DMS153 treated with DMSO at 0.1 percent for 48 hours (cell line): ENCODE data around the gene NPTN.
"Not testable (repeated sequence)": the region's sequence is repeated elsewhere in the genome, so short reads cannot be mapped to it uniquely, and the experiment has no call there.

Experiments used
- DNase-seq: peaks from one replicate; lab custom pipeline; 2025; ENCODE audit not compliant: unreplicated experiment; lab: John Stamatoyannopoulos, UW

Gene NPTN

DNA sequence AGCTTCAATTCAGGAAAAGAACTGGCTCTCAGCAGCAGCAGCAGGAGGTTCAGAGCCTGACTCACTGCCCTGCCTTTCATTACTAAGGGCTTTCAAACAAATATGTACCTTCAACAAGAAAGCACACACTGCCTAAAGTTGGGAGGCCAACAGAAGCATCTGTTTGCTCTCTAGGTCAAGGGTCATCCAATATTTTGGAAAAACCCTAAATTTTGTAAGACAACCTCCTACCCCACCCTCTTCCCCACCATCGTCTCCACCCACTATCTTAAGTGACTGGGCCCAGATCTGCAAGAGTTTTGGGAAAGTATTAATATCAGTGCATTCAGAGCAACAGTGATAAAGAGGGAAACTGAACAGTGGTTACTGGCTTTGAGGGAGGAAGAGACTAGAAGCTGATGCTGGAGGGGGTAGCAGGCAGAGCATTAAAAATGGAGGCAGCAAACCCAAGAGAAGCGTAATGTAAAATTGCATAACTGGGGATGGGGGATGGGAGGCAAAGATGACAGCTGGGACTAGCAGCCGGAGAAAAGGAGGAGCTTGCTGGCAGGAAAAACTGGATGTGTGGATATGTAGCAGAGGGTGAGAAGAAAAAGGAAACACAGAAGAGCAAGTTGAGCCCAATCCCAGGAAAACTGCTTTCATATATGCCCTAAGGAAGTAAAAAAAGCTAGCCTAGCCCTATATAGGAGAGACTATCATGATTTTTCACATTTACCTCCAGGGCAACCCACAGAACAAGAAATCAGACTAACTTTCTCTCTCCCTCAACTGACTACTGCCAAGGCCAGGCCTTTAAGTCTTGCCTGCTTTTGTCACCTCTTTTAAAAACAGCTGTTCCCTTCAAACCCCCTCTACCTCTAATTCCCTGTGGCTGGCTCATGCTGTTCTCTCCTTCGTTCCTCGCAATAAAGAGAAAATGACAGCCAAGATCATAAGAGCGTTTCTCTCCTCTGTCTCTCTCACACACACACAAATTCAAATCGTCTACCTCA, 31.4 kb downstream of the NPTN start:
- DNase-seq: no peak

DNA sequence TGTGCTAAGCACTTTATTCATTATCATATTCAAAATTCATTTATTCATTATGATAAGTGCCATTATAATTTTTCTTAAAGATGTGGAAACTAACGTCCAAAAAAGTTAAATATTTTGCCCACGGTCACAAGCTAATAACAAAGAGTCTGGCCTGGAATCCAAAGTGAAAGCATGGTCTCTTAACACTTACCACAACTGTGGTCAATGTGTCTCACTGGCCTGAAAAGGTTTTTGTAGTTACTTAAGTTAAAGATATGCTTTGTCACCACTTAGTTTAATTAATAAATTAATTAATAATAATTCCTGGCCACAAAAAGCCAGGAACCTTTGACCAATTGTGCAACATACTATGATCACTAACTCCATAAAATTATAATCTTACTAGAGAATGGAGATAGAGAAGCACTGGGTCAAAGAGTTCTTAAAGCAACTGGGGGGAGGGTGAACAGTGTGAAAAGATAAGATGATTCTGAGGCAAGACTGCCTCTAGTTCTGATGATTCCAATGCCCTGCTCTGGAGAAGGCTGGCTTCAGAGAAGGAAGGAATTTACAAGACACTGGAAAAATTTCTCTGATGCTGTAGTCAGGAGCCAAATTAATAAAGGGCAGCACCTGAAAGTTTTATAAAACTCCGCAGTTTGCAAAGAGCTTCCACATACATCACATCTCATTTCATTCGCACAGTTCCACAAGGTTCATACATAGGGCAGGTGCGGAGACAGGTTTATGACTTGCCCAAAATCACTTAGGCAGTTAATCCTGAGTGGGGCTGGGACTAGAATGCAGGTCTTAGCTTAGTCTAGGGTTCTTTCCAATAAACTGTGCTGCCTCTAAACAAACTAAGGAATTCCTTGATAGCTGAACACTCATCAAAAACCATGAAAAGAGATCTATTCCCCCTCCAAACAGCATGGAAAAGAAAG, 32.5 kb downstream of the NPTN start:
- DNase-seq: no peak

- no peak for DNase-seq
Measured at GRCh38 chr15:73599934-73600333, 33.3 kb downstream of the NPTN start.

GRCh38 chr15:73598530-73599160, 34.5 kb downstream of the NPTN start:
- no peak for DNase-seq

DNA sequence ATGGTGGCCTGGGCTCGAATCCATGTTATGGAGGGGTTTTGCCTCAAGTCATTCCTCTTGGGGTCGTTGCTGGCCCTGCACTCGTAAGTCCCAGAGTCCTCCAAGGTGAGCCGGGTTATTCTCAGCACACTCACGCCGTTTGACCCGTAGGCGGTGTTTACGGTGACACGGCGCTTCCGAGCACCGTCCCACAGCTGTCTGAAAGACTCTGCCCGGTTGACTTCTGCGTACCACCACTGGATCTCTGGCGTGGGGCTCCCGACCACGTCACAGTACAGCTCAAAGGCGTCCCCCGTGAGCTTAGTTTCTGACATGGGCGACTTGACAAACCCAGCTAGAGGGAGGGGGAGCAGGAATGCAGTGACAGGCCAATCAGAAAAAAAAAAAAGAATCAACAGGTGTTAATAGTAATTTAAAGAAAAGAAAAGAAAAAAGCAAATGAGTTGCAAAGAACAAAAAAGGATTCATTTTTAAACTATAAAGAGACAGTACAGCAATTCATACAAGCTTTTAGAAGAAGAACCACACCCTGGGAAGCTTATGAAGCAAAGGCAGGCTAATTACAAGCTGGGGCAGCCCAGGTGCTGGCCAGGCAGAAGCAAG, 36.1 kb downstream of the NPTN start:
- DNase-seq: no peak

GRCh38 chr15:73596174-73596573, 37.0 kb downstream of the NPTN start:
- no peak for DNase-seq

- DNase-seq: no peak
Measured at GRCh38 chr15:73594109-73594508, 39.1 kb downstream of the NPTN start.

GRCh38 chr15:73593304-73594074, 39.7 kb downstream of the NPTN start:
- DNase-seq: no peak

- DNase-seq: no peak
Measured at GRCh38 chr15:73590263-73590662, 42.9 kb downstream of the NPTN start.

- no peak for DNase-seq
Measured at GRCh38 chr15:73589766-73590165, 43.4 kb downstream of the NPTN start.

GRCh38 chr15:73585871-73586654, 47.1 kb downstream of the NPTN start:
- no peak for DNase-seq

- DNase-seq: no peak
Measured at GRCh38 chr15:73584699-73585420, 48.3 kb downstream of the NPTN start.

DNA sequence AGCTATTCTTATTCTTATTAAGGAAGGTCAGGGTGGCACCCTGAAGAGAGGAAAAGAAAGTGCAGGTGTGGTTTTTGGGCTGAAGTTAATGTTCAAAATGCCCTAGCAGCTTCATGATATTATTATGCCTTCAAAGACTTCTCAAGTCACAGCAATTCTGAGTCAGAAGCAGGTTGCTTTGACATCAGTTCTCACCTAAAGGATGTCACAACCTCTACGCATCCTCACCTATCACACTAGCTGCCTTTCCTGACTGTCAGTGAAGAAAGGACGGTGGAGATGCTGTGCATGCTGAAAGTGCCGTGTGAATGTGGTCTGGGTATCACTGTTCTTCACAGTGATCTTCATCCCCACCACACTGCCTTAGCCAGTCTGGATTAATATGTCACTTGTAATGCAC, 49.6 kb downstream of the NPTN start:
- no peak for DNase-seq

DNA sequence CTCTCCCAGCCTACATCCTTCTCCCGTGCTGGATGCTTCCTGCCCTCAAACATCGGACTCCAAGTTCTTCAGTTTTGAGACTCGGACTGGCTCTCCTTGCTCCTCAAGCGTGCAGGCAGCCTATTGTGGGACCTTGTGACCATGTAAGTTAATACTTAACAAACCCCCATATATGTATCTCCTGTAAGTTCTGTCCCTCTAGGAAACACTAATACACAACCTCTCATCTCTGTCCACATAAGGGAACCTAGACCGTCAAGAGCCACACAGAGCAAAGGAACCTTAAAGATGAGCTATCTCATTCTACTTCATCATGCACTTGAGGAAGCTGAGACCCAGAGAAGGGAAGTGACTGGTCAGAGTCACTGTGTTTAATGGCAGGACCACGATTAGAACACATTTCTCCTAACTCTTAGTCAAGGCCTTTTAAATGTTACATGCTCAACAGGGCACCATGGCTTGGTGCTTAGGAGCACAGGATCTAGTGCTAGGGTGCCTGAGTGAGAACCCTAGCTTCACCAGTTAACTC, 50.3 kb downstream of the NPTN start:
- no peak for DNase-seq

- DNase-seq: no peak
Measured at GRCh38 chr15:73578026-73578425, 55.2 kb downstream of the NPTN start.

DNA sequence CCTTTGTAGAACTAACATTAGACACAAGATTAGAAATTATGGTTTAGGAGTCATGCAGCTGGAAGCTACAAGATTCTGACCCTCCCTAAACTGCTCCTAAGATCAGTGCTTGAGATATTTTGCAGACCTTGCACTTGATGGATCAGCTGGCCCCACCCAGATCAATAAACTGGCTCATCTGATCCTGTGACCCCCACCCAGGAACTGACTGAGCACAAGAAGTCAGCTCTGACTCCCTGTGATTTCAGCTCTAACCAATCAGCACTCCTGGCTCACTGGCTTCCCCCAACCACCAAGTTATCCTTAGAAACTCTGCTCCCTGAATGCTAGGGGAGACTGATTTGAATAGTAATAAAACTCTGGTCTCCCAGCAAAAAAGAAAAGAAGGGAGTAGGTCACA, 55.6 kb downstream of the NPTN start:
- not testable (repeated sequence) for DNase-seq

- DNase-seq: no peak
Measured at GRCh38 chr15:73575636-73576247, 57.4 kb downstream of the NPTN start.

GRCh38 chr15:73573572-73573971, 59.6 kb downstream of the NPTN start:
- DNase-seq: no peak
